HCT116 (cell line): ENCODE results near the gene ITPR2. TPM values are rescaled to one million over a fixed set of nuclear protein-coding genes. Genes with fewer than 3 reads are reported as not detected.

ENCODE experiments used
- ATAC-seq: fragments of 200-7000 bp; cut with Tn5 transposase; 2 replicates; pipeline ENCODE4 v1.9.1; 2020; ENCODE audit warnings: mild to moderate bottlenecking, moderate library complexity
- BruUV-seq: library from RNA; stranded (reverse); fragments of 400-500 nt; replicated peaks from 2 replicates; lab custom pipeline; 2021; lab: Mats Ljungman, UMichigan
- CTCF ChIA-PET: fragments of 300-600 bp; sonication (Branson Sonifier 250); formaldehyde crosslinking; loops from one replicate; lab custom pipeline; 2021; ENCODE audit warnings: antibody characterized with exemption; lab: Charles Lee
- POLR2A ChIA-PET: fragments of 300-600, 350-600 bp; sonication (Branson Sonifier 250); formaldehyde crosslinking; loops from one replicate; lab custom pipeline; 2021; ENCODE audit warnings: antibody characterized with exemption; lab: Charles Lee
- RAD21 ChIA-PET, 2 experiments: fragments of 300-600 bp; sonication (Branson Sonifier 250); formaldehyde crosslinking; loops; one replicate each; lab custom pipeline; 2023; ENCODE audit warnings: low total read pairs in 2 of 2; ENCODE audit not compliant: uncharacterized antibody in 2 of 2, unreplicated experiment in 2 of 2, low non-redundant PET in 1 of 2; lab: Charles Lee
- DNase-seq: peaks from one replicate; pipeline ENCODE4 v3.0.0-alpha.2; 2010; ENCODE audit warnings: low read depth, low spot score
- H2AFZ ChIP-seq: fragments of 200-600 bp; shearing (Covaris generic), sonication (generic); 2 replicates; pipeline ENCODE4 v1.6.1; 2017; ENCODE audit warnings: low read depth, mixed run types, mixed read lengths, antibody characterized with exemption, low read length; ENCODE audit not compliant: poor library complexity, severe bottlenecking
- H3K27ac ChIP-seq: 2 replicates; pipeline ENCODE4 v1.5.1; 2012; ENCODE audit warnings: low read depth, low read length
- H3K27me3 ChIP-seq: fragments of 200-600 bp; sonication (generic); 2 replicates; pipeline ENCODE4 v1.6.1; 2016; ENCODE audit warnings: mixed run types, low read length, mixed read lengths; ENCODE audit not compliant: insufficient read depth
- H3K36me3 ChIP-seq, 2 experiments: fragments of 200-500 bp in 1 of 2; fragments of 200-600 bp in 1 of 2; sonication (Bioruptor generic) in 1 of 2; sonication (generic) in 1 of 2; 2 replicates each; pipeline versions ENCODE4 v1.5.1 to v1.6.1; 2014 to 2016; ENCODE audit warnings: low read length in 2 of 2, inconsistent platforms in 1 of 2, mixed read lengths in 1 of 2, mixed run types in 1 of 2; ENCODE audit not compliant: insufficient read depth in 2 of 2, control insufficient read depth in 1 of 2
- H3K4me1 ChIP-seq, 2 experiments: fragments of 200-600 bp in 1 of 2; sonication (generic) in 1 of 2; 2 replicates each; pipeline versions ENCODE4 v1.5.1 to v1.6.1; 2012 to 2017; ENCODE audit warnings: low read length in 2 of 2, inconsistent platforms in 1 of 2, mild to moderate bottlenecking in 1 of 2, mixed read lengths in 1 of 2, mixed run types in 1 of 2, moderate library complexity in 1 of 2; ENCODE audit not compliant: insufficient read depth in 2 of 2, control insufficient read depth in 1 of 2
- H3K4me2 ChIP-seq: fragments of 200-600 bp; sonication (generic); 2 replicates; pipeline ENCODE4 v1.6.1; 2017; ENCODE audit warnings: mixed run types, low read length, mixed read lengths
- H3K4me3 ChIP-seq, 2 experiments: fragments of 200-600 bp in 1 of 2; sonication (generic) in 1 of 2; replicated peaks in 1 of 2; 2 replicates each; pipeline ENCODE4 v1.5.1; 2011 to 2016; ENCODE audit warnings: low read length in 2 of 2, control low read depth in 1 of 2, low read depth in 1 of 2, mild to moderate bottlenecking in 1 of 2, mixed read lengths in 1 of 2, mixed run types in 1 of 2
- H3K79me2 ChIP-seq: fragments of 200-600 bp; sonication (generic); 2 replicates; pipeline ENCODE4 v1.6.1; 2017; ENCODE audit warnings: mild to moderate bottlenecking, mixed run types, low read length, moderate library complexity, mixed read lengths; ENCODE audit not compliant: insufficient read depth
- H3K9ac ChIP-seq: fragments of 200-600 bp; sonication (generic); 2 replicates; pipeline ENCODE4 v1.6.1; 2016; ENCODE audit warnings: low read length, mixed read lengths
- H3K9me2 ChIP-seq: fragments of 200-600 bp; sonication (generic), shearing (Covaris generic); 2 replicates; pipeline ENCODE4 v1.6.1; 2017; ENCODE audit warnings: mixed run types, mild to moderate bottlenecking, moderate library complexity; ENCODE audit not compliant: insufficient read depth
- H3K9me3 ChIP-seq, 2 experiments: fragments of 200-500 bp in 1 of 2; fragments of 200-600 bp in 1 of 2; sonication (Bioruptor generic) in 1 of 2; sonication (generic) in 1 of 2; 2 replicates each; pipeline ENCODE4 v1.6.1; 2014 to 2017; ENCODE audit warnings: low read length in 2 of 2, mixed read lengths in 2 of 2, inconsistent platforms in 1 of 2, low read depth in 1 of 2, mild to moderate bottlenecking in 1 of 2, mixed run types in 1 of 2, moderate library complexity in 1 of 2; ENCODE audit not compliant: control insufficient read depth in 1 of 2, insufficient read depth in 1 of 2
- H4K20me1 ChIP-seq: fragments of 200-600 bp; sonication (generic), shearing (Covaris generic); 2 replicates; pipeline ENCODE4 v1.6.1; 2017; ENCODE audit warnings: mixed run types, mild to moderate bottlenecking, moderate library complexity; ENCODE audit not compliant: insufficient read depth
- ATF3 ChIP-seq: IDR thresholded peaks from 2 replicates; pipeline ENCODE4 v1.6.1; 2012
- CBX3 ChIP-seq: IDR thresholded peaks from 2 replicates; pipeline ENCODE4 v1.6.1; 2012; ENCODE audit warnings: low read depth
- CEBPB ChIP-seq: IDR thresholded peaks from 2 replicates; pipeline ENCODE4 v1.6.1; 2012; ENCODE audit warnings: low read depth
- EGR1 ChIP-seq: IDR thresholded peaks from 2 replicates; pipeline ENCODE4 v1.6.1; 2012; ENCODE audit warnings: low read depth
- ELF1 ChIP-seq: IDR thresholded peaks from 2 replicates; pipeline ENCODE4 v1.6.1; 2012; ENCODE audit warnings: low read depth, borderline replicate concordance
- EZH2 ChIP-seq: fragments of 200-600 bp; sonication (generic); IDR thresholded peaks from 2 replicates; pipeline ENCODE4 v1.6.1; 2017; ENCODE audit warnings: antibody characterized with exemption, mixed run types
- EZH2phosphoT487 ChIP-seq: fragments of 200-600 bp; IDR thresholded peaks from 2 replicates; pipeline ENCODE4 v1.6.1; 2018; ENCODE audit warnings: antibody characterized with exemption, borderline replicate concordance
- POLR2A ChIP-seq: IDR thresholded peaks from 2 replicates; pipeline ENCODE4 v1.7.0; 2011; ENCODE audit warnings: borderline replicate concordance; ENCODE audit not compliant: insufficient read depth, insufficient read length; ENCODE audit errors: extremely low read depth
- REST ChIP-seq: IDR thresholded peaks from 2 replicates; pipeline ENCODE4 v1.6.1; 2012; ENCODE audit warnings: low read depth
- SP1 ChIP-seq: IDR thresholded peaks from 2 replicates; pipeline ENCODE4 v1.6.1; 2012; ENCODE audit warnings: low read depth
- SRF ChIP-seq: IDR thresholded peaks from 2 replicates; pipeline ENCODE4 v1.6.1; 2012; ENCODE audit warnings: low read depth
- TCF7L2 ChIP-seq: IDR thresholded peaks from 2 replicates; pipeline ENCODE4 v1.7.0; 2011; ENCODE audit warnings: borderline replicate concordance, inconsistent platforms; ENCODE audit not compliant: insufficient read depth, insufficient read length; ENCODE audit errors: extremely low read depth
- YY1 ChIP-seq: IDR thresholded peaks from 2 replicates; pipeline ENCODE4 v1.6.1; 2011; ENCODE audit warnings: low read length, low read depth, moderate library complexity, mild to moderate bottlenecking; ENCODE audit not compliant: insufficient replicate concordance; ENCODE audit errors: extremely low read depth
- ZBTB33 ChIP-seq: IDR thresholded peaks from 2 replicates; pipeline ENCODE4 v1.6.1; 2011; ENCODE audit warnings: mild to moderate bottlenecking, low read length, moderate library complexity; ENCODE audit not compliant: insufficient replicate concordance; ENCODE audit errors: extremely low read depth
- ZFX ChIP-seq: fragments of 450-650 bp; IDR thresholded peaks from 2 replicates; pipeline ENCODE4 v1.6.1; 2017
- ZNF274 ChIP-seq: fragments of 200-500 bp; sonication (Bioruptor generic); IDR thresholded peaks from 2 replicates; pipeline ENCODE4 v1.6.1; 2014; ENCODE audit warnings: mild to moderate bottlenecking, low read depth, low read length, inconsistent platforms
- intact Hi-C: fragments of 100-400 bp; cut with micrococcal nuclease; formaldehyde crosslinking; loops from 2 replicates; pipeline ENCODE4 v1.10.0; 2022
- total RNA-seq: library from RNA; stranded (reverse); gene quantifications from one replicate; pipeline ENCODE4 v1.2.1, GENCODE V29; 2021; ENCODE audit not compliant: unreplicated experiment

Gene ITPR2
- total RNA-seq, 1 experiment from 2014 or later = 6.5 TPM

- ChIA-PET POLR2A (no interaction called here), CTCF (no interaction called here), RAD21 (no interaction called here)
- DNase-seq (no peak), ATAC-seq (no peak)
- no TSS peak for BruUV-seq
- Histone ChIP-seq H3K4me2 (no peak overlapping the region), H3K4me1 (peaks cover 4 to 11% of the 10 kb centered on the region in 2 experiments; a peak in 3 of 4 replicates), H2AFZ (no peak overlapping the region), H3K9ac (no peak overlapping the region), H3K4me3 (no peak overlapping the region), H3K36me3 (no peaks in the 10 kb centered on the region), H3K9me2 (no peaks in the 10 kb centered on the region), H3K27ac (no peak overlapping the region), H3K27me3 (no peaks in the 10 kb centered on the region), H4K20me1 (no peaks in the 10 kb centered on the region), H3K79me2 (no peaks in the 10 kb centered on the region), H3K9me3 (no peaks in the 10 kb centered on the region)
- intact Hi-C loops = no loop called here
- no peak for TF ChIP-seq CBX3
- no peak for TF ChIP-seq EZH2
- TF ChIP-seq POLR2A = no peak
- no peak for TF ChIP-seq ATF3
- TF ChIP-seq SRF = no peak
- no peak for TF ChIP-seq SP1
- TF ChIP-seq YY1 = no peak
- TF ChIP-seq TCF7L2 = no peak
- TF ChIP-seq CEBPB = no peak
- TF ChIP-seq EZH2phosphoT487 = no peak
- TF ChIP-seq ELF1 = no peak
- no peak for TF ChIP-seq EGR1
- no peak for TF ChIP-seq REST
- TF ChIP-seq ZNF274 = no peak
- no peak for TF ChIP-seq ZFX
- no peak for TF ChIP-seq ZBTB33
Measured at GRCh38 chr12:26323673-26324072, 509.3 kb downstream of the ITPR2 start.
